ENCODE measurements around the gene NCAM1. TPM values are rescaled to one million over a fixed set of nuclear protein-coding genes. Genes with fewer than 3 reads are reported as not detected.

The NCAM1 gene
- total RNA-seq, 1 experiment from 2014 or later = 5.9 TPM

- ATAC-seq (no peak), DNase-seq (ENCODE audit: low spot score) (no peak)
- Mint-ChIP-seq H3K4me3 (no peak overlapping the region), H3K36me3 (no peaks in the 10 kb centered on the region), H3K27ac (no peak overlapping the region), H3K27me3 (ENCODE audit: low read depth) (peaks cover 45% of the 10 kb centered on the region), H3K9me3 (no peaks in the 10 kb centered on the region), H3K4me1 (peaks cover 42% of the 10 kb centered on the region)
- TF ChIP-seq NFATC4 (CRISPR knock-in tag; IDR thresholded peaks at IDR 0.05) (no peak), MAX (CRISPR knock-in tag; IDR thresholded peaks at IDR 0.05) (no peak), SOX15 (CRISPR knock-in tag; IDR thresholded peaks at IDR 0.05) (no peak), RORB (CRISPR knock-in tag; IDR thresholded peaks at IDR 0.05) (no peak), STAT6 (CRISPR knock-in tag; conservative IDR thresholded peaks at IDR 0.05; ENCODE audit: low read depth) (no peak), CDX4 (CRISPR knock-in tag; IDR thresholded peaks at IDR 0.05; ENCODE audit: borderline replicate concordance) (no peak), MXD4 (CRISPR knock-in tag; IDR thresholded peaks at IDR 0.05; ENCODE audit: borderline replicate concordance) (no peak), AFF4 (CRISPR knock-in tag; IDR thresholded peaks at IDR 0.05; ENCODE audit: borderline replicate concordance) (no peak), ELF4 (CRISPR knock-in tag; IDR thresholded peaks at IDR 0.05; ENCODE audit: low read depth) (no peak), CBFB (CRISPR knock-in tag; IDR thresholded peaks at IDR 0.05; ENCODE audit: low read depth) (no peak), GABPB1 (CRISPR knock-in tag; IDR thresholded peaks at IDR 0.05) (no peak), CREM (CRISPR knock-in tag; IDR thresholded peaks at IDR 0.05) (no peak), SP1 (CRISPR knock-in tag; conservative IDR thresholded peaks at IDR 0.05) (no peak)
- ChIA-PET POLR2A (no interaction called here), CTCF (interaction anchor here (1.7 kb wide), 1 partner anchor 364 kb away, joined by 4 read pairs; no protein-coding TSS in a partner anchor)
Observed at GRCh38 chr11:112925516-112926310, 35.5 kb upstream of the NCAM1 start.

- no peak overlapping the region for H3K27ac Mint-ChIP-seq
- H3K9me3 Mint-ChIP-seq = no peaks in the 10 kb centered on the region
- ChIA-PET POLR2A (no interaction called here), CTCF (interaction anchor here (1.1 kb wide), 1 partner anchor 373 kb away, joined by 3 read pairs; no protein-coding TSS in a partner anchor)
- no peaks in the 10 kb centered on the region for H3K36me3 Mint-ChIP-seq
- peaks cover 34% of the 10 kb centered on the region for H3K4me1 Mint-ChIP-seq
- peaks cover 25% of the 10 kb centered on the region for H3K27me3 Mint-ChIP-seq (ENCODE audit: low read depth)
- ATAC-seq (no peak), DNase-seq (ENCODE audit: low spot score) (no peak)
- H3K4me3 Mint-ChIP-seq = no peak overlapping the region
- TF ChIP-seq TEAD1 (CRISPR knock-in tag; IDR thresholded peaks at IDR 0.05) = no peak
- no peak for TF ChIP-seq CREM (CRISPR knock-in tag; IDR thresholded peaks at IDR 0.05)
- no peak for TF ChIP-seq CTCF (IDR thresholded peaks at IDR 0.05)
- no peak for TF ChIP-seq ERG (CRISPR knock-in tag; IDR thresholded peaks at IDR 0.05)
- TF ChIP-seq STAT6 (CRISPR knock-in tag; conservative IDR thresholded peaks at IDR 0.05; ENCODE audit: low read depth) = no peak
- no peak for TF ChIP-seq PRRX2 (CRISPR knock-in tag; IDR thresholded peaks at IDR 0.05)
- TF ChIP-seq E2F4 (CRISPR knock-in tag; IDR thresholded peaks at IDR 0.05; ENCODE audit: borderline replicate concordance, low read depth) = no peak
- no peak for TF ChIP-seq ZNF138 (CRISPR knock-in tag; conservative IDR thresholded peaks at IDR 0.05)
- no peak for TF ChIP-seq CBFB (CRISPR knock-in tag; IDR thresholded peaks at IDR 0.05; ENCODE audit: low read depth)
Observed at GRCh38 chr11:112928136-112928535, 33.1 kb upstream of the NCAM1 start.
